ENCODE measurements around the gene MRPL18. TPM values are rescaled to one million over a fixed set of nuclear protein-coding genes. Genes with fewer than 3 reads are reported as not detected.

The MRPL18 gene
- total RNA-seq, 1 donor from 2014 or later: 29.0 TPM

GRCh38 chr6:159759645-159760044 lies 30.6 kb upstream of the MRPL18 start:
- Mint-ChIP-seq H3K4me1 (peaks cover 23% of the 10 kb centered on the region), H3K9me3 (no peaks in the 10 kb centered on the region), H3K4me3 (peak overlapping the region; percentile 7), H3K27ac (peak overlapping the region; percentile 75), H3K27me3 (ENCODE audit: low read depth) (no peaks in the 10 kb centered on the region), H3K36me3 (peaks cover 29% of the 10 kb centered on the region)
- no peak for DNase-seq (ENCODE audit: low spot score in 2 of 2, unreplicated experiment in 2 of 2)
- TF ChIP-seq CTCF (IDR thresholded peaks at IDR 0.05; ENCODE audit: unreplicated experiment): no peak

- Mint-ChIP-seq H3K36me3 (peaks cover 23% of the 10 kb centered on the region), H3K4me3 (peak overlapping the region; percentile 93), H3K9me3 (no peaks in the 10 kb centered on the region), H3K4me1 (peaks cover 25% of the 10 kb centered on the region), H3K27ac (peak overlapping the region; percentile 99), H3K27me3 (ENCODE audit: low read depth) (no peaks in the 10 kb centered on the region)
- DNase-seq (ENCODE audit: low spot score in 2 of 2, unreplicated experiment in 2 of 2): no peak
- TF ChIP-seq CTCF (IDR thresholded peaks at IDR 0.05; ENCODE audit: unreplicated experiment): no peak
Observed at GRCh38 chr6:159760602-159761057, 29.6 kb upstream of the MRPL18 start.

GRCh38 chr6:159761129-159761872 lies 29.0 kb upstream of the MRPL18 start:
- Mint-ChIP-seq H3K4me1 (peaks cover 25% of the 10 kb centered on the region), H3K27ac (peak overlapping the region; percentile 99), H3K36me3 (peaks cover 20% of the 10 kb centered on the region), H3K4me3 (peak overlapping the region; percentile 93), H3K27me3 (ENCODE audit: low read depth) (no peaks in the 10 kb centered on the region), H3K9me3 (no peaks in the 10 kb centered on the region)
- no peak for DNase-seq (ENCODE audit: low spot score in 2 of 2, unreplicated experiment in 2 of 2)
- TF ChIP-seq CTCF (IDR thresholded peaks at IDR 0.05; ENCODE audit: unreplicated experiment): no peak

GRCh38 chr6:159761873-159762680 lies 28.2 kb upstream of the MRPL18 start, which contains the start of gene ACAT2:
Gene ACAT2, plus strand, starts transcription at chr6:159762045. Its CDS starts 43 bp downstream, at chr6:159762088.
- Mint-ChIP-seq H3K27me3 (ENCODE audit: low read depth) (no peaks in the 10 kb centered on the region), H3K9me3 (no peaks in the 10 kb centered on the region), H3K36me3 (peaks cover 20% of the 10 kb centered on the region), H3K4me1 (peaks cover 25% of the 10 kb centered on the region), H3K27ac (peak within 1 kb of the TSS; percentile 99), H3K4me3 (peak within 1 kb of the TSS; percentile 93)
- DNase-seq (ENCODE audit: low spot score in 2 of 2, unreplicated experiment in 2 of 2): peak; percentile 90 to 93
- no peak for TF ChIP-seq CTCF (IDR thresholded peaks at IDR 0.05; ENCODE audit: unreplicated experiment)

GRCh38 chr6:159762681-159763293 lies 27.5 kb upstream of the MRPL18 start:
- peak overlapping the region; percentile 97 for H3K27ac Mint-ChIP-seq
- H3K27me3 Mint-ChIP-seq (ENCODE audit: low read depth): no peaks in the 10 kb centered on the region
- no peak for DNase-seq (ENCODE audit: low spot score in 2 of 2, unreplicated experiment in 2 of 2)
- H3K4me3 Mint-ChIP-seq: peak overlapping the region; percentile 93
- TF ChIP-seq CTCF (IDR thresholded peaks at IDR 0.05; ENCODE audit: unreplicated experiment): no peak
- no peaks in the 10 kb centered on the region for H3K9me3 Mint-ChIP-seq
- peaks cover 25% of the 10 kb centered on the region for H3K4me1 Mint-ChIP-seq
- peaks cover 22% of the 10 kb centered on the region for H3K36me3 Mint-ChIP-seq

All from mesothelial cell of epicardium (in vitro differentiated cells).